ENCODE results near the gene HSF2BP.

The HSF2BP gene

DNA sequence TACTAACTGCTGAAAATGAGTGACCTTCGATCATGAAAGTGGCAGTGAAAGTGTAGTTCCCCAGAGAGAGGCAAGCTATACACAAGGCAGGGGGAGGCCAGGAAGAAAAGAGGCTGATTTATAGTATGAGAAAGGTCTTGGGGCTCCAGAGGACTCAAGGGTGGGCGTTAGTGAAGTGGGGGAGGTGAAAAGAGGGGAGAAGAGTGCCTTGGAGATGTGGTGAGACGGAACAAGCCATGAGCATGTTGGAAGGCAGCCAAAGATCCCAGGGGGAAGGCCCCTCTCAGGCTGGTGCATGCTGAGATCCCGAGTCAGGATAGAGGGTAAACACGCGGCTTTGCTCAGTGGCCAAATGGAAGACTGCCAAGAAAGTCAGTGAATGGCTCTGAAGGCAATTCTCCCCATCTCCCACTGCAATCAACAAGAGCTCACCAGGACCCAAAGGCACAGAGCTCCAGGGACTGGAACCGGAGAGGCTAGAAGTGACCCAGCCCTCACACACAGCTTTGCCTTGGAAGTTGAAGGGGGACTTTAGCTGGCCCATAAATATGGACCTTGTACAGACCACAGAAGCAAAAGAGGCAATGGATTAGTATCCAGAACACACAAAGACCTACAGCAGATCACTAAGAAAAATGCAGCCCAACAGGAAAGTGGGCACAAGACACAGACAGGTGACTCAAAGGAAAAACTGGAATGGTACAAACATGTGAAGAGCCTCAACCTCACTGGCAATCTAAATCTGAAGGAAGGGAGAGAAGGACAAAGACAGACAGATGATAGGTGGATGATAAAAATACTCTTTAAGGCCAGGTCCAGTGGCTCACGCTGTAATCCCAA lies 49.6 kb downstream of the HSF2BP start:
- Histone ChIP-seq H3K36me3 (ENCODE audit: insufficient read depth, low read length) (no peaks in the 10 kb centered on the region), H3K4me3 (ENCODE audit: low read length) (no peak overlapping the region), H3K4me1 (ENCODE audit: control insufficient read depth, insufficient read depth, low read length) (peaks cover 81% of the 10 kb centered on the region), H3K27me3 (ENCODE audit: control insufficient read depth, insufficient read depth, low read length) (no peaks in the 10 kb centered on the region), H3K9me3 (replicated peaks; ENCODE audit: low read length) (no peaks in the 10 kb centered on the region), H3K9ac (ENCODE audit: low read depth, low read length) (peak overlapping the region; percentile 8), H3K4me2 (ENCODE audit: low read length) (peak overlapping the region; percentile 7)

DNA sequence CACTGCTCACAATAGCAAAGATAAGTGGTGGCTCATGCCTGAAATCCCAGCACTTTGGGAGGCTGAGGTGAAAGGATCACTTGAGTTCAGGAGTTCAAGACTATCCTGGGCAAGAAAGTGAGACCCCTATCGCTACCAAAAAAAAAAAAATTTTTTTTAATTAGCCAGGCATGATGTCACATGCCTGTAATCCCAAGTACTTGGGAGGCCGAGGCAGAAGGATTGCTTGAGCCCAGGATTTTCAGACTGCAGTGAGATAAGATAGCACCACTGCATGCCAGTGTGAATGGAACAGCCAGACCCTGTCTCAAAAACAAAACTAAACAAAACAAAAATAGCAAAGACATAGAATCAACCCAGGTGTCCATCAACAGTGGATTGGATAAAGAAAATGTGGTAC lies 50.6 kb downstream of the HSF2BP start:
- H3K4me3 ChIP-seq (ENCODE audit: low read length), result no peak overlapping the region
- no peak overlapping the region for H3K4me2 ChIP-seq (ENCODE audit: low read length)
- H3K9me3 ChIP-seq (replicated peaks; ENCODE audit: low read length), result no peaks in the 10 kb centered on the region
- H3K36me3 ChIP-seq (ENCODE audit: insufficient read depth, low read length), result no peaks in the 10 kb centered on the region
- H3K9ac ChIP-seq (ENCODE audit: low read depth, low read length), result peak overlapping the region; percentile 29
- H3K4me1 ChIP-seq (ENCODE audit: control insufficient read depth, insufficient read depth, low read length), result peaks cover 77% of the 10 kb centered on the region
- no peaks in the 10 kb centered on the region for H3K27me3 ChIP-seq (ENCODE audit: control insufficient read depth, insufficient read depth, low read length)

DNA sequence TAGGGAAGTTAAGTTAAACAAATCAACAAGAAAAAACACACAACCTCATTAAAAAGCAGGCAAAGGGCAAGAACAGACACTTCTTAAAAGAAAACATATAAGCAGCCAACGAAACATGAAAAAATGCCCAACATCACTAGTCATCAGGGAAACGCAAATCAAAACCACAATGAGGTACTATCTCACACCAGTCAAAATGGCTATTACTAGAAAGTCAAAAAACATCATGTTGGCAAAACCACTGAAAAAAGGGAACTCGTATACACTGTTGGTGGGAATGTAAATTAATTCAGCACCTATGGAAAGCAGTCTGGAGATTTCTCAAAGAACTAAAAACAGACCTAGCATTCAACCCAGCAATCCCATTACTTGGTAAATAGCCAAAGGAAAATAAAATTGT lies 51.1 kb downstream of the HSF2BP start:
- Histone ChIP-seq H3K27me3 (ENCODE audit: control insufficient read depth, insufficient read depth, low read length) (no peaks in the 10 kb centered on the region), H3K4me3 (ENCODE audit: low read length) (no peak overlapping the region), H3K4me2 (ENCODE audit: low read length) (no peak overlapping the region), H3K4me1 (ENCODE audit: control insufficient read depth, insufficient read depth, low read length) (peaks cover 78% of the 10 kb centered on the region), H3K36me3 (ENCODE audit: insufficient read depth, low read length) (no peaks in the 10 kb centered on the region), H3K9ac (ENCODE audit: low read depth, low read length) (peak overlapping the region; percentile 31), H3K9me3 (replicated peaks; ENCODE audit: low read length) (no peaks in the 10 kb centered on the region)

DNA sequence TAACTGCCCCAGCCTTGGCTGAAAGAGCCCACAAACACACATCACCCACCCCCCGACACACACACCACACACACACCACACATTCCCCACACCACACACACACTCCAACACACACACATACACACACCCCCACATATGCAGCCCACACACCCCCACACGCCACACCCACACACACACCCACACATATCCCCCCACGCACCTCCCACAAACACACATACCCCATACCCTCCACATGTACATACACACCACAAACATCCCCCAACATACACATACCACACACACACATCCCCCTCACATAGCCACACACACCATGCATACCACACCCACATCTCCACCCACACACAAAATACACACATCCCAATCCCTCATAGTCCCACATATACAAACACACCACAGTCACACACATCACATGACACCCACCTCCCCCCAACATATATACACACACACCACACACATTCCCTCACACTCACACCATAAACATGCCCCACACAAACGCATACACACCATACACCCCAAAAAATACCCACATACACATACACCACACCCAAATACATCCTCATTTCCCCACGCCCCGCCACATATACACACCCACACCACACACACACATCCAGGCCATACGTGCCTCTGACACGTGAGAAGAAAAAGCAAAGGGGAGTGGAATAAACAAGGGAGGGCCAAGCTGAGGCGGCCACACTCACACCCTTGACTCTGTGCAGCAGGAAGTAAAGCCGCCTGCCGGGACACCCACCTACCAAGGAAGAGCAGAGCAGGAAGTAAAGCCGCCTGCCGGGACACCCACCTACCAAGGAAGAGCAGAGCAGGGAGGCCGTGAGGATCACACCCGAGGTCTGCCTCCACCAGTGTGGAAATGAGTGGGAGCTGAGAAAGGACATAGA lies 53.7 kb downstream of the HSF2BP start:
- no peaks in the 10 kb centered on the region for H3K9me3 ChIP-seq (replicated peaks; ENCODE audit: low read length)
- H3K4me2 ChIP-seq (ENCODE audit: low read length), result no peak overlapping the region
- no peaks in the 10 kb centered on the region for H3K36me3 ChIP-seq (ENCODE audit: insufficient read depth, low read length)
- peaks cover 87% of the 10 kb centered on the region for H3K4me1 ChIP-seq (ENCODE audit: control insufficient read depth, insufficient read depth, low read length)
- H3K4me3 ChIP-seq (ENCODE audit: low read length), result no peak overlapping the region
- no peaks in the 10 kb centered on the region for H3K27me3 ChIP-seq (ENCODE audit: control insufficient read depth, insufficient read depth, low read length)
- H3K9ac ChIP-seq (ENCODE audit: low read depth, low read length), result peak overlapping the region; percentile 3

DNA sequence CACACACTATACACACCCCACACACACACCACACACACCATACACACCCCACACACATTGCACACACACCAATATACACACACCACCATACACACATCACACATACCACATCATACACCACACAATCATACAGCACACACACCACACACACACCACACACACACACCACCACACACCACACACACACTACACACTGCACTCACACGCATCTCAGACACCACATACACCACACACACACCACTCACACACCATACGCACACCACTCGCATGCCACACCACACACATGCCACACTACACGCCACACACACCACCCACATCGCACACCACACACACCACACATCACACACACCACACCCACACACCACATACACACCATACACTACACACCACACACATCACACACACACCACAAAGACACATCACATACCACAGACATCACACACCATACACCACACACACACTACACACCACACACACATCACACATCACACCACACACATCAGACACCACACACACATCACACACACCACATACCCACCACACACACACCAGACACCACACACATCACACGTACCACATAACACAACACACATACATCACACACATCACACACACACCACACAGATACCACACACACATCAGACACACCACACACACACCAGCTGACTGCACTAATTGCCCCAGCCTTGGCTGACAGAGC lies 54.6 kb downstream of the HSF2BP start:
- no peaks in the 10 kb centered on the region for H3K36me3 ChIP-seq (ENCODE audit: insufficient read depth, low read length)
- H3K4me1 ChIP-seq (ENCODE audit: control insufficient read depth, insufficient read depth, low read length), result peaks cover 91% of the 10 kb centered on the region
- H3K4me2 ChIP-seq (ENCODE audit: low read length), result no peak overlapping the region
- H3K27me3 ChIP-seq (ENCODE audit: control insufficient read depth, insufficient read depth, low read length), result no peaks in the 10 kb centered on the region
- no peak overlapping the region for H3K9ac ChIP-seq (ENCODE audit: low read depth, low read length)
- H3K9me3 ChIP-seq (replicated peaks; ENCODE audit: low read length), result no peaks in the 10 kb centered on the region
- no peak overlapping the region for H3K4me3 ChIP-seq (ENCODE audit: low read length)

DNA sequence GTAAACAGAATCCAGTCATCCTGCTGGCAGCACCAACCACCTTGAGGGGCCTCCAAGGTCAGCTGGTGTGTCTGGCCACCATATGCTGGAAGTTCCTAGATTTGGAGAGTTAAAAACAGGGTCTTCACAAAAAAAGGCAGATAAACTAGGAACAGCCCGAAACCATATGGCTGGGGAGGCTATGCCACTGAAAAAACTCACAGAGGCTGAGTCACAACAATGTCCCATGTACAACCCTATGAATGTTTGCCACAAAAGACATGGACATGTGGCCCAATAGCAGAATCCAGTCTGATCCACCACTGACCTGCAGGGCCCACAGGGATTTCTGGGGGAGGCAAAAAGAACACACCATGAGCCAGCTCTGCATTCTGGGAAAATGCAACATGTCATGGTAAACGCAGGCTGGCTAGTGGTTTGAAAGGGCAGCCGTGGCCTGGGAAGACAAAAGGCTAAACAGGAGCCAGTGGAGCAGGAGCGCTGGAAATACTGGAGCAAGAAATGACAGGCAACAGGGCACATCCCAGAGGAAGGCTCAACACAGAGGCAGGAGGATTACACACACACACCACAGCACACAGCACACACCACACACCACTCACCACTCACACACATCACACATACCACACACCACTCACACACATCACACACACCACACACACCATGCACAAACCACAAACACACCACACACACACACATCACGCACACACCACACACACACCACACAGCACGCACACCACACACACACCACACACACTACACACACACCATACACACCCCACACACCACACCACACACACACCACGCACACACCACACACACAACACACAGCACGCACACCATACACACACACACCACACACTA lies 55.4 kb downstream of the HSF2BP start:
- H3K4me2 ChIP-seq (ENCODE audit: low read length), result no peak overlapping the region
- H3K4me3 ChIP-seq (ENCODE audit: low read length), result no peak overlapping the region
- H3K4me1 ChIP-seq (ENCODE audit: control insufficient read depth, insufficient read depth, low read length), result peaks cover 90% of the 10 kb centered on the region
- no peaks in the 10 kb centered on the region for H3K36me3 ChIP-seq (ENCODE audit: insufficient read depth, low read length)
- no peaks in the 10 kb centered on the region for H3K9me3 ChIP-seq (replicated peaks; ENCODE audit: low read length)
- peak overlapping the region; percentile 15 for H3K9ac ChIP-seq (ENCODE audit: low read depth, low read length)
- no peaks in the 10 kb centered on the region for H3K27me3 ChIP-seq (ENCODE audit: control insufficient read depth, insufficient read depth, low read length)

DNA sequence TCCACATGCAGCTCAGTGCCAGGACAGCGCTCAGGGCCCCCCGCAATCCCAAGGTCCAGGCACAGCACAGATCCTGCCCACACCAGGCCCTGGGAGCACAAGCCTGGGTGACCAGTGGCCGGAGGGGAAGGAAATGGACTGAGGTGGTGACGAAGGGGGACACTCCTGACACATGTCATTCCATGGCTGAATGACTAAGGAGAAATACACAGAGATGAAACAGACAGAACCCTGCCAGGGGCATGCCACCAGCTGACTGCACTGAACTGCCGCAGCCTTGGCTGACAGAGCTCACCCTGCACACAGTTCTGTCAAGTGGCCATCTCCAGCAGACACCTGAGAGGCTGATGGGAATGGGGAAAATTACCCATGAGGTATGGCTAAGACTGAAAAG lies 56.1 kb downstream of the HSF2BP start:
- Histone ChIP-seq H3K9me3 (replicated peaks; ENCODE audit: low read length) (no peaks in the 10 kb centered on the region), H3K9ac (ENCODE audit: low read depth, low read length) (peak overlapping the region; percentile 15), H3K27me3 (ENCODE audit: control insufficient read depth, insufficient read depth, low read length) (no peaks in the 10 kb centered on the region), H3K4me2 (ENCODE audit: low read length) (no peak overlapping the region), H3K36me3 (ENCODE audit: insufficient read depth, low read length) (no peaks in the 10 kb centered on the region), H3K4me1 (ENCODE audit: control insufficient read depth, insufficient read depth, low read length) (peaks cover 90% of the 10 kb centered on the region), H3K4me3 (ENCODE audit: low read length) (no peak overlapping the region)

DNA sequence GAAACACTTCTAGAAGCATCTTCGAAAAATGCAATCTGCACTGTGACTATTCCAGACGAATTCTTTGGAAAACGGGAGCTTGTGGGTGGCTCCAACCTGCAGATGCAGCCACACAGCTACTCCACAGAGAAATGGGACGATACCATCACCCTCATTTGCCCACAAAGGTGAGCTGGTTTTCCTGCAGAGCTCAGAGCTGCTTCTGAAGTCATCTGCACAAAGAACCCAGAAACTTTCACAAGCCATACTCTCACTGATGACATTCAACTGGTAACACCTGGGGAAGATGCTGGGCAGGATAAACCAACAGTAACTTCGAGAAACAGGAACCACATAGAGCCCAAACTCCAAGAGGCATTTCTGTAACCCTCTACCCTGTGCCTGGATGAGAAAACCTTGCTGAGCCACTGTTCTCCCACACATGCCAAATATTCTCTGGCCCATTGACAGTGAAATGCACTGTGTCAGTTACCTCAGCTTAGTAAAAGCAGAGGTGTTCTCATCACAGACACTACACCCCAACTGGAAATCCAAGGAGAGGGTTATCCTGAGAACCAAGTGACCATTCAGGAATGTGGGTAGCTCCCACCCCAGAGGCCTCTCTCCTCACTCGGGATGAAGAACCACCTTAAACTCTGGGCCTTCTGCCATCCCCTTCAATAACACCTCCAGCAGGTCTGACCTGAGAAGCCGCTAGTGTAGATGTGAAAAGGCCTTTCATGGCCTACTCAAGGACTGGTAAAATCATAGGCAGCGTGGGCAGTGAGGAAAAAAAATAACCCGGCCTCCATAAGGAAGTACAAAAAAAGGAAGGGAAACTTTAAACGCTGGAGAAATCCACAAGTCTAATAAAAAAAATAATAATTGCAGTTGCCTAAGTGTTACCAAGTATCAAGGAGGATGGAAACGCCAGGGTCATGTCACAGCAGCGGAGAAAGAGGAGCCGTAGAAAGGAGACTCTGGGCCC lies 56.7 kb downstream of the HSF2BP start:
- Histone ChIP-seq H3K4me3 (ENCODE audit: low read length) (no peak overlapping the region), H3K9ac (ENCODE audit: low read depth, low read length) (peak overlapping the region; percentile 82)

DNA sequence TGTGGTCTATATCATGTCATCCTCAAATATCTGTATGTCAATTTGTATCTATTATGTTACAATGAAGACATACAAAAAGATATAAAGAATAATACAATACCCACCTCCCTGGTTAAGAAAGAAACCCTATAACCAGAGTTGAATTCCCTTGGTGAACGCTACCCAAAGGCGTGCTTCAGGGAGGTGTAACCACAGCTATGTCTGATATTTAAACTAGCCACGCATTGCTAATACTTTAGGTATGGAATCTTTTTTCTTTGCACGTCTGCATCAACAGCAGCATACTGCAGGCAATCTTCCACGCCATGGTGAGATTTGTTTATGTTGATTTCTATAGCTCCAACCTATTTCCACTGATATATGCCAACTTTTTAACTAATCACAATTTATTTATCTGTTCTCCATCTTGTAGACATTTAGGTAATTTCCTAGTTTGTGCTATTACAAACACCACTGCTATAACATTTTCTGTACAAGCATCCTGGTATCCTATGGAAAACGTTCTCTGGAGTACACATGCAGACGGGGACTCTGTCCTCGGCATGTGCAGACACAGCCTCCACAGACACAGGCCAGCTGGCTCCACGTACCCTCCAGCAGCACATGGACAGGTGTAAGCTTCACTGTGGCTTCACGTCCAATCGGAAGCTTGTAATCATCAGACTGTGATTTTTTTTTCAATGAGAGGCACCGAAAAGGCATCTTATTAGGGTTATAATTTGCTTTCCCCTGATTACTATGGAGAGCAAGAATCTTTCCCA lies 58.5 kb downstream of the HSF2BP start:
- H3K9me3 ChIP-seq (replicated peaks; ENCODE audit: low read length), result no peaks in the 10 kb centered on the region
- H3K9ac ChIP-seq (ENCODE audit: low read depth, low read length), result peak overlapping the region; percentile 82
- peak overlapping the region; percentile 8 for H3K4me3 ChIP-seq (ENCODE audit: low read length)
- H3K4me2 ChIP-seq (ENCODE audit: low read length), result peak overlapping the region; percentile 61
- H3K4me1 ChIP-seq (ENCODE audit: control insufficient read depth, insufficient read depth, low read length), result peaks cover 83% of the 10 kb centered on the region
- no peaks in the 10 kb centered on the region for H3K36me3 ChIP-seq (ENCODE audit: insufficient read depth, low read length)
- no peaks in the 10 kb centered on the region for H3K27me3 ChIP-seq (ENCODE audit: control insufficient read depth, insufficient read depth, low read length)

More for the DNA sequence above, 56.7 kb downstream of the HSF2BP start:
- Histone ChIP-seq H3K4me1 (ENCODE audit: control insufficient read depth, insufficient read depth, low read length) (peaks cover 87% of the 10 kb centered on the region), H3K9me3 (replicated peaks; ENCODE audit: low read length) (no peaks in the 10 kb centered on the region), H3K36me3 (ENCODE audit: insufficient read depth, low read length) (no peaks in the 10 kb centered on the region), H3K4me2 (ENCODE audit: low read length) (no peak overlapping the region), H3K27me3 (ENCODE audit: control insufficient read depth, insufficient read depth, low read length) (no peaks in the 10 kb centered on the region)
